WERI-Rb-1 (cell line): Measurements from ENCODE around the gene C1QTNF6.

ENCODE experiments used
- DNase-seq: peaks from one replicate; pipeline ENCODE4 v3.0.0-alpha.2; 2020
- H3K27ac ChIP-seq: fragments of 250-450 bp; sonication (Bioruptor Pico); 2 replicates; pipeline ENCODE4 v1.5.1; 2020; ENCODE audit warnings: mild to moderate bottlenecking, moderate library complexity
- H3K27me3 ChIP-seq: fragments of 250-450 bp; sonication (Bioruptor Pico); 2 replicates; pipeline ENCODE4 v1.5.1; 2021; ENCODE audit warnings: mild to moderate bottlenecking, low read depth, moderate library complexity; ENCODE audit not compliant: insufficient read depth, severe bottlenecking
- H3K36me3 ChIP-seq: fragments of 250-450 bp; sonication (Bioruptor Pico); 2 replicates; pipeline ENCODE4 v1.5.1; 2020; ENCODE audit warnings: mild to moderate bottlenecking, moderate library complexity
- H3K4me3 ChIP-seq: 2 replicates; pipeline ENCODE4 v1.5.1; 2011; ENCODE audit warnings: low read depth, mild to moderate bottlenecking, control low read depth, low read length
- H3K9me3 ChIP-seq: fragments of 250-450 bp; sonication (Bioruptor Pico); 2 replicates; pipeline ENCODE4 v1.5.1; 2021; ENCODE audit warnings: mild to moderate bottlenecking, moderate library complexity; ENCODE audit not compliant: severe bottlenecking
- TF ChIP-seq, protein P1 (sequence below): IDR thresholded peaks from 2 replicates; pipeline ENCODE4 v1.5.1; 2011; ENCODE audit warnings: low read depth, mild to moderate bottlenecking, control low read depth, inconsistent platforms, low read length

The C1QTNF6 gene

DNA sequence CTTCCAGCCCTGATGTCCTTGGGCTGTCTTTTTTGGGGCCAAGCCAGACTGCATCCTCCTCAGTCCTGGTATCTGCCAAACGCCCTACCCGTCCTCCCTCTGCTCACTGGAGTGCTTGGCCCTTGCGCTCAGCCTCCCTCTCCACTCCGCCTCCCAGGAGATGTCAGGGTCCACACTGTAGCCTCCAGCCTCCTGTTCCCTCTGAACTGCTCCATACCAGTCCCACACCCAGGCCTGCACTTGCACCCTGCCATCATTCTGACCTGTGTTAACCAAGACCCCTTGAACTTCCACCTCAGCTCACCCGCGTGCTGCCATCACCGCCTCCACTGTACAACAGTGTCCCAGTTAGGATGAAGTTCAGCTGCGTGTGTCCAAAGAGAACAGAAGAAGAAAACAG is 32.1 kb downstream of the C1QTNF6 start:
- Histone ChIP-seq H3K9me3 (no peaks in the 10 kb centered on the region), H3K27me3 (no peaks in the 10 kb centered on the region), H3K4me3 (no peak overlapping the region), H3K27ac (no peak overlapping the region), H3K36me3 (no peaks in the 10 kb centered on the region)
- TF ChIP-seq, protein P1, sequence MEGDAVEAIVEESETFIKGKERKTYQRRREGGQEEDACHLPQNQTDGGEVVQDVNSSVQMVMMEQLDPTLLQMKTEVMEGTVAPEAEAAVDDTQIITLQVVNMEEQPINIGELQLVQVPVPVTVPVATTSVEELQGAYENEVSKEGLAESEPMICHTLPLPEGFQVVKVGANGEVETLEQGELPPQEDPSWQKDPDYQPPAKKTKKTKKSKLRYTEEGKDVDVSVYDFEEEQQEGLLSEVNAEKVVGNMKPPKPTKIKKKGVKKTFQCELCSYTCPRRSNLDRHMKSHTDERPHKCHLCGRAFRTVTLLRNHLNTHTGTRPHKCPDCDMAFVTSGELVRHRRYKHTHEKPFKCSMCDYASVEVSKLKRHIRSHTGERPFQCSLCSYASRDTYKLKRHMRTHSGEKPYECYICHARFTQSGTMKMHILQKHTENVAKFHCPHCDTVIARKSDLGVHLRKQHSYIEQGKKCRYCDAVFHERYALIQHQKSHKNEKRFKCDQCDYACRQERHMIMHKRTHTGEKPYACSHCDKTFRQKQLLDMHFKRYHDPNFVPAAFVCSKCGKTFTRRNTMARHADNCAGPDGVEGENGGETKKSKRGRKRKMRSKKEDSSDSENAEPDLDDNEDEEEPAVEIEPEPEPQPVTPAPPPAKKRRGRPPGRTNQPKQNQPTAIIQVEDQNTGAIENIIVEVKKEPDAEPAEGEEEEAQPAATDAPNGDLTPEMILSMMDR: no peak
- DNase-seq: no peak

DNA sequence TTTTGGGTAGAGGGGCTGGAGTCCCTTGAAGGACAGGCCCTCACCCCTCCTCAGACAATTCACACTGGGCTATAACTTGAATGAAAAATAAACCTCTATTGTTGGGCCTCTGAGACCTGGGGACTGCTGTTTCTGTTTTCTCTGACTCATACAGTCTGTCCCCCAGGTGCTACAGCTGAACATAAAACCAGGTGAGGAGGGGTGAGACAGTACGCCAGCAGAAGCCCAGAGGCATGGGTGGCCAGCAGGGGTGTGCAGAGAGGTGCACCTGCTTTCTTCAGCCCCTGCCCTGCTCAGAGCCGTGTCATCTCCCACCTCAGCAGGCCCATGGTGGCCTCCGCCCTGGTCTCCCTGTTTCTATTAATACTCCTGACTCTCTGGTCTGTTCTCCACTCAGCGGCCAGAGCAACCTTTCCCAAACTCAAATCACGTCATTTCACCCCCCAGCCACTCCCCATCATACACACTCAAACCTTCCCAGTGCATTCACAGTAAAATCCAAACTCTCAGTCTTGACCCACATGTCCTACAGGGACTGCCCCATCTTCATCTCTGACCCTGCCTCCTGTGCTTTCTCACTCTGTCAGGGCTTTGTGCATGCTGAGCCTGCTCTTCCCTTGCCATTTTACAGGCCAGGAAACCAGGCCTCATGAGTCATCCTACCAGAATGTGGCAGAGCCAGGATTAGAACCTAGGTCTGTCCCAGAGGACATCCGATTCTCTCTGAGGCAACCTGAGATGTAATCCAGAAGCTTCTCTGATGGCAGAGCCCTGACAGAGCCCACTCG is 32.9 kb downstream of the C1QTNF6 start:
- Histone ChIP-seq H3K36me3 (no peaks in the 10 kb centered on the region), H3K9me3 (no peaks in the 10 kb centered on the region), H3K4me3 (no peak overlapping the region), H3K27me3 (no peaks in the 10 kb centered on the region), H3K27ac (no peak overlapping the region)
- TF ChIP-seq, protein P1: no peak
- DNase-seq: no peak

DNA sequence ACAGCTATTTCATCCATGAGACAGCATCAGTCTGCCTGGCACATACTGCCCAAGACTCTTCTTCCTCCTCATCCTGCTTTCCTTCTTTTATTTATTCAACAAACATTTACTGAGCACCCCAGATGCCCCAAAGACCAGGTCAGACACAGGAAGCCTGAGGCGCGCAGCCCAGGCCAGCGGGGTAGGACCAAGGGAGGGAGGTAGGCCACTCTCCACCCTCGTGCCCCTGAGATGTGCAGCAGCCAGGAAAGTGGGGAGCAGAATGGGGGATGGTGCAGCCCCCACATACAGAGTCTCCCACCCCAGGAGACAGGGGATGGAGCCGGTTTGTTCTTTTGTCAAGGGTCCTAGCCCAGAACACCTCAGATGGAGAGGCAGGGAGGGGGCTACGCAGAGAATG is 34.1 kb downstream of the C1QTNF6 start:
- H3K4me3 ChIP-seq: no peak overlapping the region
- TF ChIP-seq, protein P1: no peak
- no peaks in the 10 kb centered on the region for H3K36me3 ChIP-seq
- H3K9me3 ChIP-seq: no peaks in the 10 kb centered on the region
- no peak overlapping the region for H3K27ac ChIP-seq
- DNase-seq: no peak
- no peaks in the 10 kb centered on the region for H3K27me3 ChIP-seq

DNA sequence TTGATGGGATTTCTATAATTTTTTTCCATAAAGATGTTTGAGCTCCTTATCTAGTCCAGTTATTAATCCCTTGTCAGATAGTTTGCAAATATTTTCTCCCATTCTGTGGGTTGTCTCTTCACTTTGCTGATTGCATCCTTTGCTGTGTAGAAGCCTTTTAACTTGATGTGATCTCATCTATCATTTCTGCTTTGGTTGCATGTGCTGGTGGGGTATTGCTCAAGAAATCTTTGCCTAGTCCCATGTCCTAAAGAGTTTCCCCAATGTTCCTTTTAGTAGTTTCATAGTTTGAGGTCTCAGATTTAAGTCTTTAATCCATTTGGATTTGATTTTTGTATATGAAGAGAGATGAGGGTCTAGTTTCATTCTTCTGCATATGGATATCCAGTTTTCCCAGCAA is 36.6 kb downstream of the C1QTNF6 start:
- TF ChIP-seq, protein P1: no peak
- Histone ChIP-seq H3K4me3 (no peak overlapping the region), H3K27ac (no peak overlapping the region), H3K27me3 (no peaks in the 10 kb centered on the region), H3K9me3 (no peaks in the 10 kb centered on the region), H3K36me3 (no peaks in the 10 kb centered on the region)
- DNase-seq: no peak

DNA sequence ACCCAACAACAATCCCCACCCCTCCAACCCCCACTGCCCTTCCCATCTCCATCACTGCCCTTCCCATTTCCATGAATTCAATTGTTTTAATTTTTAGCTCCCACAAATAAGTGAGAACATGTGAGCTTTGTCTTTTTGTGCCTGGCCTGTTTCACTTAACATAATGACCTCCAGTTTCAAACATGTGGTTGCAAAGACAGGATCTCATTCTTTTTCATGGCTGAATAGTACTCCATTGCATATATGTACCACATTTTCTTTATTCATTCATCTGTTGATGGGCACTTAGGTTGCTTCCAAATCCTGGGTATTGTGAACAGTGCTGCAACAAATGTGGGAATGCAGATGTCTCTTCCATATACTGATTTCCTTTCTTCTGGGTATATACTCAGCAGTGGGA is 37.3 kb downstream of the C1QTNF6 start:
- Histone ChIP-seq H3K27me3 (no peaks in the 10 kb centered on the region), H3K36me3 (no peaks in the 10 kb centered on the region), H3K27ac (no peak overlapping the region), H3K4me3 (no peak overlapping the region), H3K9me3 (no peaks in the 10 kb centered on the region)
- TF ChIP-seq, protein P1: no peak
- DNase-seq: no peak
